HEK293 (cell line): ENCODE data around the gene PJVK.

Source experiments
- CTCF ChIA-PET: fragments of 350-600 bp; formaldehyde crosslinking; extraction: SDS; loops from one replicate; lab custom pipeline; 2021; ENCODE audit warnings: antibody characterized with exemption; lab: Yijun Ruan, JAX
- POLR2A ChIA-PET: fragments of 300-600 bp; formaldehyde crosslinking; extraction: SDS; loops from one replicate; lab custom pipeline; 2020; ENCODE audit warnings: antibody characterized with exemption, inconsistent platforms; lab: Yijun Ruan, JAX
- H3K27ac ChIP-seq: fragments of 200-500 bp; sonication (Bioruptor generic); 2 replicates; pipeline ENCODE4 v1.5.1; 2014; ENCODE audit warnings: low read depth, low read length, control low read depth, inconsistent platforms; ENCODE audit errors: extremely low read depth
- H3K36me3 ChIP-seq, 2 experiments: fragments of 200-500 bp in 1 of 2; sonication (Bioruptor generic) in 1 of 2; 1 replicate in 1 of 2; 2 replicates in 1 of 2; pipeline ENCODE4 v1.5.1; 2014 to 2017; ENCODE audit warnings: inconsistent platforms in 2 of 2, low read length in 2 of 2; ENCODE audit not compliant: control insufficient read depth in 2 of 2, insufficient read depth in 1 of 2
- H3K4me1 ChIP-seq: fragments of 200-500 bp; sonication (Bioruptor generic); 2 replicates; pipeline ENCODE4 v1.5.1; 2014; ENCODE audit warnings: mild to moderate bottlenecking, low read length, inconsistent platforms; ENCODE audit not compliant: control insufficient read depth, insufficient read depth
- H3K4me3 ChIP-seq: 2 replicates; pipeline ENCODE4 v1.5.1; 2011; ENCODE audit warnings: low read depth, mild to moderate bottlenecking, control low read depth, low read length, moderate library complexity
- H3K9me3 ChIP-seq: fragments of 200-500 bp; sonication (Bioruptor generic); 2 replicates; pipeline ENCODE4 v1.5.1; 2014; ENCODE audit warnings: low read depth, low read length, inconsistent platforms; ENCODE audit not compliant: control insufficient read depth, insufficient read depth
- BCL11A ChIP-seq: fragments of 450-650 bp; formaldehyde crosslinking; IDR thresholded peaks from 2 replicates; pipeline ENCODE4 v1.5.1; 2016; ENCODE audit warnings: low read depth, missing biosample characterization, missing genetic modification characterization
- HOXA7 ChIP-seq: sonication (generic); formaldehyde crosslinking; IDR thresholded peaks from 2 replicates; pipeline ENCODE4 v1.8.1; 2022; ENCODE audit warnings: missing genetic modification reagents, borderline replicate concordance
- KLF1 ChIP-seq: fragments of 450-650 bp; formaldehyde crosslinking; IDR thresholded peaks from 2 replicates; pipeline ENCODE4 v1.5.1; 2016; ENCODE audit warnings: missing biosample characterization, missing genetic modification characterization
- MZF1 ChIP-seq: fragments of 450-650 bp; formaldehyde crosslinking; IDR thresholded peaks from 2 replicates; pipeline ENCODE4 v1.5.1; 2017; ENCODE audit warnings: missing biosample characterization, missing genetic modification characterization, borderline replicate concordance
- TRIM28 ChIP-seq: IDR thresholded peaks from 2 replicates; pipeline ENCODE4 v1.6.1; 2011; ENCODE audit warnings: low read length, control low read depth, borderline replicate concordance
- YY2 ChIP-seq: fragments of 450-650 bp; formaldehyde crosslinking; IDR thresholded peaks from 2 replicates; pipeline ENCODE4 v1.5.1; 2016; ENCODE audit warnings: missing biosample characterization, missing genetic modification characterization
- ZBTB17 ChIP-seq: fragments of 450-650 bp; formaldehyde crosslinking; IDR thresholded peaks from 2 replicates; pipeline ENCODE4 v1.5.1; 2016; ENCODE audit warnings: missing biosample characterization, missing genetic modification characterization
- ZBTB48 ChIP-seq: fragments of 450-650 bp; formaldehyde crosslinking; IDR thresholded peaks from 2 replicates; pipeline ENCODE4 v1.5.1; 2016; ENCODE audit warnings: missing biosample characterization, missing genetic modification characterization
- ZFP37 ChIP-seq: fragments of 450-650 bp; formaldehyde crosslinking; IDR thresholded peaks from 2 replicates; pipeline ENCODE4 v1.5.1; 2016; ENCODE audit warnings: missing biosample characterization, missing genetic modification characterization
- ZNF121 ChIP-seq: fragments of 450-650 bp; formaldehyde crosslinking; IDR thresholded peaks from 2 replicates; pipeline ENCODE4 v1.5.1; 2016; ENCODE audit warnings: missing biosample characterization, missing genetic modification characterization
- ZNF140 ChIP-seq: fragments of 450-650 bp; formaldehyde crosslinking; IDR thresholded peaks from 2 replicates; pipeline ENCODE4 v1.5.1; 2016; ENCODE audit warnings: missing biosample characterization, missing genetic modification characterization
- ZNF174 ChIP-seq: fragments of 450-650 bp; formaldehyde crosslinking; IDR thresholded peaks from 2 replicates; pipeline ENCODE4 v1.5.0; 2017; ENCODE audit warnings: missing biosample characterization, mild to moderate bottlenecking, missing genetic modification characterization
- ZNF223 ChIP-seq: fragments of 450-650 bp; formaldehyde crosslinking; IDR thresholded peaks from 2 replicates; pipeline ENCODE4 v1.5.1; 2016; ENCODE audit warnings: missing biosample characterization, missing genetic modification characterization
- ZNF266 ChIP-seq: fragments of 450-650 bp; formaldehyde crosslinking; IDR thresholded peaks from 2 replicates; pipeline ENCODE4 v1.5.1; 2016; ENCODE audit warnings: missing biosample characterization, missing genetic modification characterization, low read depth
- ZNF335 ChIP-seq: fragments of 450-650 bp; formaldehyde crosslinking; conservative IDR thresholded peaks from 2 replicates; pipeline ENCODE4 v1.5.1; 2016; ENCODE audit warnings: missing biosample characterization, missing genetic modification characterization
- ZNF366 ChIP-seq: fragments of 450-650 bp; formaldehyde crosslinking; conservative IDR thresholded peaks from 2 replicates; pipeline ENCODE4 v1.5.1; 2016; ENCODE audit warnings: missing biosample characterization, missing genetic modification characterization
- ZNF37A ChIP-seq: fragments of 450-650 bp; IDR thresholded peaks from 2 replicates; pipeline ENCODE4 v1.5.1; 2018; ENCODE audit warnings: missing biosample characterization, missing genetic modification characterization
- ZNF521 ChIP-seq: fragments of 450-650 bp; formaldehyde crosslinking; IDR thresholded peaks from 2 replicates; pipeline ENCODE4 v1.5.1; 2017; ENCODE audit warnings: missing biosample characterization, mild to moderate bottlenecking, missing genetic modification characterization
- ZNF76 ChIP-seq: fragments of 450-650 bp; formaldehyde crosslinking; IDR thresholded peaks from 2 replicates; pipeline ENCODE4; 2016; ENCODE audit warnings: low read depth, missing biosample characterization, missing genetic modification characterization, borderline replicate concordance
- TF ChIP-seq, protein P1 (sequence below): fragments of 450-650 bp; formaldehyde crosslinking; IDR thresholded peaks from 2 replicates; pipeline ENCODE4 v1.5.1; 2016; ENCODE audit warnings: missing biosample characterization, missing genetic modification characterization
- TF ChIP-seq, protein P2 (sequence below): fragments of 450-650 bp; formaldehyde crosslinking; IDR thresholded peaks from 2 replicates; pipeline ENCODE4 v1.5.1; 2016; ENCODE audit warnings: missing biosample characterization, missing genetic modification characterization
- TF ChIP-seq, protein P3 (sequence below): fragments of 450-650 bp; formaldehyde crosslinking; conservative IDR thresholded peaks from 2 replicates; pipeline ENCODE4 v1.5.1; 2016; ENCODE audit warnings: low read depth, missing biosample characterization, missing genetic modification characterization

The PJVK gene

DNA sequence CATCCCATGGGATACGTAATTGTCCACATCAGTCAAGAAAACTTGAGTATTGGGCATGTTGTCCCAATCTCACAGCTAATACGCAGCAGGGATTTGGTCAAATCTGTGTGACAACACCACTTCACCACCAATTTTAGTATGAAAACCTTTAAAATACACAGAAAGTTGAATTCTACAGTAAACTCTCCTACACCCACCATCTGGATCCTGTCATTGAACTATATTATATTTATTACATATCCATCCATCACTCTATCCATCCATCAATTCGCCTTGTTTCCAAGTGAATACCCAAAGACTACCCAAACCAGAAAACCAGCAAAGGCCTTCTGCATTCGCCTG is 28.1 kb downstream of the PJVK start:
- Histone ChIP-seq H3K4me1 (0 out of 2 replicates have a peak, but pooled peaks cover 4% of the 10 kb centered on the region), H3K4me3 (no peak overlapping the region), H3K9me3 (no peaks in the 10 kb centered on the region), H3K36me3 (no peaks in the 10 kb centered on the region), H3K27ac (peak overlapping the region; percentile 74; the same call in 1 of the 2 replicates)
- ChIA-PET CTCF (interaction anchor here (0.6 to 1.1 kb wide), 2 partner anchors 12 to 159 kb away, joined by 3 read pairs; no protein-coding TSS in a partner anchor), POLR2A (no interaction called here)
- TF ChIP-seq ZNF521 (tag by site-specific recombination) (no peak), TRIM28 (peak; percentile 59; the same call in 1 of the 2 replicates), ZFP37 (tag by site-specific recombination) (0 out of 2 replicates have a peak, but pooled peaks have one; percentile 1), ZNF366 (tag by site-specific recombination) (0 out of 2 replicates have a peak, but pooled peaks have one; percentile 8)

DNA sequence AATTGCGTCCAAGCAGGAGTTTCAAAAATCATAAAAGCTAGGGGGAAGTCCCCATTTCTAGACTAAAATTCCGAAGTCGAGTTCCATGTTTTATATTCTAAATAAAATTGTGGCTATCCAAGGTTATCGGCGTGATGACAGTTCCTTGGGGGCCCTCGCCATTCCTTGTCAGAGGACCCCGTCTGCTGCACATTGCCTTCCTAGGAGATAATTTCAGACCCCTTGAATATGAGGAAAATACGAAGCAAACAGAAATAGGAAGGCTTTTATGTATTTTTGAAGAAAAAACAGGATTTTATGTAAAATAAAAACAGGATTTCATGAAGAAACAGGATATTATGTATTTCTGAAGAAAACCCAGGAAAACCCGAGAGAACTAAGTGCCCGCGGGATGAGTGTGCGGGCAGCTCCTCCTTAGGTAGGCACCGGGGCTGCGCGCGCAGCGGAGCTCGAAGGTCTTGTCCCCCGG is 28.6 kb downstream of the PJVK start:
- peak; percentile 70 for TF ChIP-seq ZNF335
- TF ChIP-seq KLF1 (tag by site-specific recombination): no peak
- TF ChIP-seq ZNF266 (tag by site-specific recombination): no peak
- TF ChIP-seq, protein P1, sequence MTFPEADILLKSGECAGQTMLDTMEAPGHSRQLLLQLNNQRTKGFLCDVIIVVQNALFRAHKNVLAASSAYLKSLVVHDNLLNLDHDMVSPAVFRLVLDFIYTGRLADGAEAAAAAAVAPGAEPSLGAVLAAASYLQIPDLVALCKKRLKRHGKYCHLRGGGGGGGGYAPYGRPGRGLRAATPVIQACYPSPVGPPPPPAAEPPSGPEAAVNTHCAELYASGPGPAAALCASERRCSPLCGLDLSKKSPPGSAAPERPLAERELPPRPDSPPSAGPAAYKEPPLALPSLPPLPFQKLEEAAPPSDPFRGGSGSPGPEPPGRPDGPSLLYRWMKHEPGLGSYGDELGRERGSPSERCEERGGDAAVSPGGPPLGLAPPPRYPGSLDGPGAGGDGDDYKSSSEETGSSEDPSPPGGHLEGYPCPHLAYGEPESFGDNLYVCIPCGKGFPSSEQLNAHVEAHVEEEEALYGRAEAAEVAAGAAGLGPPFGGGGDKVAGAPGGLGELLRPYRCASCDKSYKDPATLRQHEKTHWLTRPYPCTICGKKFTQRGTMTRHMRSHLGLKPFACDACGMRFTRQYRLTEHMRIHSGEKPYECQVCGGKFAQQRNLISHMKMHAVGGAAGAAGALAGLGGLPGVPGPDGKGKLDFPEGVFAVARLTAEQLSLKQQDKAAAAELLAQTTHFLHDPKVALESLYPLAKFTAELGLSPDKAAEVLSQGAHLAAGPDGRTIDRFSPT (tag by site-specific recombination): peak; percentile 68; the same call in 1 of the 2 replicates
- TF ChIP-seq, protein P2, sequence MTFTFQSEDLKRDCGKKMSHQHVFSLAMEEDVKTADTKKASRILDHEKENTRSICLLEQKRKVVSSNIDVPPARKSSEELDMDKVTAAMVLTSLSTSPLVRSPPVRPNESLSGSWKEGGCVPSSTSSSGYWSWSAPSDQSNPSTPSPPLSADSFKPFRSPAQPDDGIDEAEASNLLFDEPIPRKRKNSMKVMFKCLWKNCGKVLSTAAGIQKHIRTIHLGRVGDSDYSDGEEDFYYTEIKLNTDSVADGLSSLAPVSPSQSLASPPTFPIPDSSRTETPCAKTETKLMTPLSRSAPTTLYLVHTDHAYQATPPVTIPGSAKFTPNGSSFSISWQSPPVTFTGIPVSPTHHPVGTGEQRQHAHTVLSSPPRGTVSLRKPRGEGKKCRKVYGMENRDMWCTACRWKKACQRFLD (tag by site-specific recombination): no peak
- ChIA-PET CTCF (interaction anchor here (0.6 to 1.1 kb wide), 2 partner anchors 12 to 159 kb away, joined by 3 read pairs; no protein-coding TSS in a partner anchor), POLR2A (interaction anchor here (0.7 to 1.5 kb wide), 3 partner anchors 21 to 367 kb away, joined by 3 to 12 read pairs (median 4); partner anchors contain the start of genes PJVK, PRKRA and RBM45)
- Histone ChIP-seq H3K27ac (peak overlapping the region; percentile 60), H3K36me3 (no peaks in the 10 kb centered on the region), H3K4me3 (peak overlapping the region; percentile 87), H3K9me3 (no peaks in the 10 kb centered on the region), H3K4me1 (peaks cover 6% of the 10 kb centered on the region)

DNA sequence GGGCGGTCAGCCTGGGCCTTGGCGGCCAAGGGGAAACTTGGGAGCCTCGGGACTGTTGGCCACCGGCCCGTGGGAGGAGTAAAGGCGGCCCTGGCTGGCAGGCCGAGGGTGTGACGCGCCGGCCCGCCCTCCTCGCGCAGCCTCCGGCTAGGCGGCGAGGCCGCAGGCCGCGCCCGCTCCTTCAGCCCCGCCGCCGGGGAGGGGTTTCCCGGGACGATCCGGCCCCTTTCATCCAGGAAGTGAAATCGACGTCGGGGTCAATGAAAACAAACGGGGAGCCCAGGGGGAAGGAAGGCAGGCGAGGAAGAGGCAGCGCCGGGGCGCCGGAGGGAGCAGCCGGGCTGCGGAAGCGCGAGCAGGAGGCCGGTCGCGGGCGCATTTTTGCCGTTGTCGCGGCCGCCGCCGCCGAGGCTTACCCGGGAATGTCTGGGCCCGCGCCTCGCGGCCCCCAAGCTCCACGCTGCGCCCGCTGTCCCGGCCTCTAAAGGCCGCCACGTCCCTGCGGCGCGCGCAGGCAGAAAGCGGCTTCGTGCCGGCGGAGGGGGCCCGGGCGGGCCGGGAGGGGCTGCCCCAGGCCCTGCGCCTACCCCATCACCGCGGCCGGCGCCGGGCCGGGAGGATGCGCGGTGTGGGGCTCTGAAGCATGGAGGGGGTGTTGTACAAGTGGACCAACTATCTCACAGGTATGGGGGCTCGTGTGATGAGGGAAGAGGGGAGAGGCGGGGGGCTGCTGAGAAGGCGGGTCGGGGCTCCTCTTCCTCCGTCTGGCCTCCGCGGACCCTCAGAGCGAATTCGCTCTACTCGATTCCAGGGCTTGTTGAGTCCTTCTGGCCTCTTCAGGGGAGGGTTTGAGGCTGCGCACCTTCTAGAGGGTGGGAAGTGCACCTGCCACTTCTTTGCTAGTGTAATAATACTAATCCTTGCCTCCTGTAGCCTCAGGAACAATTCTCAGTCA is 29.3 kb downstream of the PJVK start, which contains the start of gene PLEKHA3:
Gene PLEKHA3, plus strand, starts transcription at position 231 of the 955 bp plus-strand sequence. Its CDS starts 413 bp downstream, at position 644.
- peaks cover 13% of the 10 kb centered on the region for H3K4me1 ChIP-seq
- POLR2A ChIA-PET: interaction anchor here (0.7 to 1.5 kb wide), 3 partner anchors 20 to 368 kb away, joined by 3 to 12 read pairs (median 4); partner anchors contain the start of genes PJVK, PRKRA and RBM45
- peak within 1 kb of the TSS; percentile 60 for H3K27ac ChIP-seq
- no peaks in the 10 kb centered on the region for H3K36me3 ChIP-seq
- no peaks in the 10 kb centered on the region for H3K9me3 ChIP-seq
- CTCF ChIA-PET: interaction anchor here (1.1 kb wide), 1 partner anchor 13 kb away, joined by 3 read pairs; no protein-coding TSS in a partner anchor
- H3K4me3 ChIP-seq: peak within 1 kb of the TSS; percentile 87
- TF ChIP-seq ZNF37A (no peak), ZNF174 (tag by site-specific recombination) (no peak), HOXA7 (CRISPR knock-in tag) (no peak), MZF1 (tag by site-specific recombination) (no peak), ZNF121 (tag by site-specific recombination) (no peak), ZNF140 (tag by site-specific recombination) (no peak), ZNF76 (tag by site-specific recombination) (no peak), BCL11A (tag by site-specific recombination) (no peak), ZNF223 (no peak), YY2 (tag by site-specific recombination) (no peak), ZBTB17 (tag by site-specific recombination) (peak; percentile 71), ZBTB48 (tag by site-specific recombination) (no peak)
- TF ChIP-seq, protein P3, sequence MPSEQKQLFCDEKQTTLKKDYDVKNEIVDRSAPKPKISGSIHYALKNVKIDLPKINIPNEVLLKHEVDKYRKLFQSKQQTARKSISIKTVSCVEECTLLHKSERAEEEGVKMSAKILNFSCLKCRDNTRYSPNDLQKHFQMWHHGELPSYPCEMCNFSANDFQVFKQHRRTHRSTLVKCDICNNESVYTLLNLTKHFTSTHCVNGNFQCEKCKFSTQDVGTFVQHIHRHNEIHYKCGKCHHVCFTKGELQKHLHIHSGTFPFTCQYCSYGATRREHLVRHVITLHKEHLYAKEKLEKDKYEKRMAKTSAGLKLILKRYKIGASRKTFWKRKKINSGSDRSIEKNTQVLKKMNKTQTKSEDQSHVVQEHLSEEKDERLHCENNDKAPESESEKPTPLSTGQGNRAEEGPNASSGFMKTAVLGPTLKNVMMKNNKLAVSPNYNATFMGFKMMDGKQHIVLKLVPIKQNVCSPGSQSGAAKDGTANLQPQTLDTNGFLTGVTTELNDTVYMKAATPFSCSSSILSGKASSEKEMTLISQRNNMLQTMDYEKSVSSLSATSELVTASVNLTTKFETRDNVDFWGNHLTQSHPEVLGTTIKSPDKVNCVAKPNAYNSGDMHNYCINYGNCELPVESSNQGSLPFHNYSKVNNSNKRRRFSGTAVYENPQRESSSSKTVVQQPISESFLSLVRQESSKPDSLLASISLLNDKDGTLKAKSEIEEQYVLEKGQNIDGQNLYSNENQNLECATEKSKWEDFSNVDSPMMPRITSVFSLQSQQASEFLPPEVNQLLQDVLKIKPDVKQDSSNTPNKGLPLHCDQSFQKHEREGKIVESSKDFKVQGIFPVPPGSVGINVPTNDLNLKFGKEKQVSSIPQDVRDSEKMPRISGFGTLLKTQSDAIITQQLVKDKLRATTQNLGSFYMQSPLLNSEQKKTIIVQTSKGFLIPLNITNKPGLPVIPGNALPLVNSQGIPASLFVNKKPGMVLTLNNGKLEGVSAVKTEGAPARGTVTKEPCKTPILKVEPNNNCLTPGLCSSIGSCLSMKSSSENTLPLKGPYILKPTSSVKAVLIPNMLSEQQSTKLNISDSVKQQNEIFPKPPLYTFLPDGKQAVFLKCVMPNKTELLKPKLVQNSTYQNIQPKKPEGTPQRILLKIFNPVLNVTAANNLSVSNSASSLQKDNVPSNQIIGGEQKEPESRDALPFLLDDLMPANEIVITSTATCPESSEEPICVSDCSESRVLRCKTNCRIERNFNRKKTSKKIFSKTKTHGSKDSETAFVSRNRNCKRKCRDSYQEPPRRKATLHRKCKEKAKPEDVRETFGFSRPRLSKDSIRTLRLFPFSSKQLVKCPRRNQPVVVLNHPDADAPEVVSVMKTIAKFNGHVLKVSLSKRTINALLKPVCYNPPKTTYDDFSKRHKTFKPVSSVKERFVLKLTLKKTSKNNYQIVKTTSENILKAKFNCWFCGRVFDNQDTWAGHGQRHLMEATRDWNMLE (tag by site-specific recombination): no peak
